ENCODE results near the gene ZNF543.

DNA sequence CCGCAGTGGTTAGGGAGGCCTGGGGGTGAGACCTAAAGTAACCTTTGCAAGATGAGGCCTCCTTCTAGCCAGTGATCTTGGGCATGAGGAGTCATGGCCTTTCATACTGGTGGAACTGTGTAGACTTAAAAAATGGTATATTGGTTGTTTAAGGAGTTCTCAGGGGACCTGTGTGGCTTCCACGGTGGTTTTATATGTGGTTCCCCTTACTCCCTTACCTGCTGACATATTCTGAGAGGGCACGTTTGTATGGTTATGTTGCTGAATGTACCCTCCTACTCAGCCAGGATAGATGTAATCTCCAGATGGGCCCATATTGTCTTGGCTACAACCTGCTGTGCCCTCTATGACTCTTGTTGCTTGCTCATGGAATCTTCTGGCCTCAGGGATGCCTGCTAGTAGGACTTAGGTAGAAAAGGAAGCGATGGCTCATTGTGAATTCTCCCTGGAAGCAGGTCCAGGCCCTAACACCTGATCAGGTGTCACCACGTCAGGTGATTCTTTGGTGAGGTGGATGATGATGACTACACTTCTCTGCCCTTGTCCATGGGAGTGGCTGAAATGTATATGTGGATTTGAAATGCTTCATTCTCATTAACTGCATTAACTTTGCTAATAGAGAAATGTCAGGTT is 38.1 kb upstream of the ZNF543 start:
- no peak for TF ChIP-seq POLR2AphosphoS5 (IDR thresholded peaks at IDR 0.05)
- no peak for TF ChIP-seq POLR2A (IDR thresholded peaks at IDR 0.05)
